Hematopoietic multipotent progenitor cell treated with erythropoietin and hydrocortisone succinate and interleukin-3 and kit ligand, for 8 days (in vitro differentiated cells): ENCODE results near the gene MCM7.

ENCODE experiments used
- DNase-seq: peaks from one replicate; pipeline ENCODE4 v3.0.0-alpha.2; 2015

Gene MCM7

GRCh38 chr7:100065452-100066186 lies 35.6 kb downstream of the MCM7 start:
- peak; percentile 69 for DNase-seq

- DNase-seq = no peak
Observed at GRCh38 chr7:100064162-100064561, 37.0 kb downstream of the MCM7 start.

GRCh38 chr7:100063376-100063775 lies 37.8 kb downstream of the MCM7 start:
- no peak for DNase-seq

GRCh38 chr7:100061518-100062193 lies 39.5 kb downstream of the MCM7 start:
- DNase-seq = peak; percentile 88

GRCh38 chr7:100059251-100059739 lies 41.9 kb downstream of the MCM7 start:
- DNase-seq = peak; percentile 83

GRCh38 chr7:100057006-100057405 lies 44.2 kb downstream of the MCM7 start:
- no peak for DNase-seq

- DNase-seq = peak; percentile 81
Observed at GRCh38 chr7:100053215-100053614, 48.0 kb downstream of the MCM7 start.

- DNase-seq = no peak
Observed at GRCh38 chr7:100051611-100052010, 49.6 kb downstream of the MCM7 start.

GRCh38 chr7:100049441-100050291 lies 51.5 kb downstream of the MCM7 start, which contains the start of gene ZSCAN21:
ZSCAN21 (plus strand) TSS chr7:100049774; CDS start chr7:100057007, 7,233 bp downstream.
- DNase-seq = peak; percentile 79

GRCh38 chr7:100048680-100049079 lies 52.5 kb downstream of the MCM7 start:
- DNase-seq = no peak

GRCh38 chr7:100044718-100045117 lies 56.5 kb downstream of the MCM7 start:
- DNase-seq = peak; percentile 68
